ENCODE measurements around the gene PDE3A. TPM values are rescaled to one million over a fixed set of nuclear protein-coding genes. Genes with fewer than 3 reads are reported as not detected.

PDE3A gene
- total RNA-seq, 1 donor from 2014 or later, result 2.4 TPM

GRCh38 chr12:20342111-20342510 lies 26.2 kb upstream of the PDE3A start:
- H3K27me3 Mint-ChIP-seq (ENCODE audit: low read depth), result no peaks in the 10 kb centered on the region
- H3K4me1 Mint-ChIP-seq, result no peaks in the 10 kb centered on the region
- TF ChIP-seq CTCF (conservative IDR thresholded peaks at IDR 0.05), result no peak
- no peak overlapping the region for H3K4me3 Mint-ChIP-seq
- DNase-seq (ENCODE audit: low read depth, low spot score), result no peak
- no peaks in the 10 kb centered on the region for H3K36me3 Mint-ChIP-seq (ENCODE audit: low read depth)
- no peak overlapping the region for H3K27ac Mint-ChIP-seq (ENCODE audit: unreplicated experiment)
- no peaks in the 10 kb centered on the region for H3K9me3 Mint-ChIP-seq

GRCh38 chr12:20345866-20346265 lies 22.5 kb upstream of the PDE3A start:
- Mint-ChIP-seq H3K36me3 (ENCODE audit: low read depth) (no peaks in the 10 kb centered on the region), H3K4me1 (no peaks in the 10 kb centered on the region), H3K27ac (ENCODE audit: unreplicated experiment) (no peak overlapping the region), H3K9me3 (peaks cover 11% of the 10 kb centered on the region), H3K27me3 (ENCODE audit: low read depth) (no peaks in the 10 kb centered on the region), H3K4me3 (no peak overlapping the region)
- no peak for TF ChIP-seq CTCF (conservative IDR thresholded peaks at IDR 0.05)
- DNase-seq (ENCODE audit: low read depth, low spot score), result no peak

DNA sequence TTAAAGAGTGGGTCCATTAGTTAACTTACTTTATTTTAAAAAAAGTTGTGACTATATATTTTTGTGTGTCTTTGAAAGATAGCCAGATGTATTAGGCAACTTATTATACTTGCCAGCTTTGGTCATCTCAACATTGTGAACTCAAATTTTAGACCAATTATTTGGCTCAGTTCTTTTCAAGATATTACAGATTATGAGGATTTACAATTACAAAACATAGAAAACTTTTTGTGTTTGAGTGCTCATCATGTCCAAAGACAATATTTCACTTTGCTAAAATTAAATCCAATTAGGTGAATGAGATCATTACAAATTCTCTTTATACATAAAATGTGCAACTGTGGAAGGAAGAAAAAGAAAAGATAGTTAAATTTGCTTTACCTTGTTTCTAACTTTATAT lies 18.3 kb upstream of the PDE3A start:
- H3K9me3 Mint-ChIP-seq, result peaks cover 13% of the 10 kb centered on the region
- H3K27me3 Mint-ChIP-seq (ENCODE audit: low read depth), result no peaks in the 10 kb centered on the region
- no peak for TF ChIP-seq CTCF (conservative IDR thresholded peaks at IDR 0.05)
- no peaks in the 10 kb centered on the region for H3K36me3 Mint-ChIP-seq (ENCODE audit: low read depth)
- H3K27ac Mint-ChIP-seq (ENCODE audit: unreplicated experiment), result no peak overlapping the region
- peaks cover 1% of the 10 kb centered on the region for H3K4me1 Mint-ChIP-seq
- no peak for DNase-seq (ENCODE audit: low read depth, low spot score)
- no peak overlapping the region for H3K4me3 Mint-ChIP-seq

DNA sequence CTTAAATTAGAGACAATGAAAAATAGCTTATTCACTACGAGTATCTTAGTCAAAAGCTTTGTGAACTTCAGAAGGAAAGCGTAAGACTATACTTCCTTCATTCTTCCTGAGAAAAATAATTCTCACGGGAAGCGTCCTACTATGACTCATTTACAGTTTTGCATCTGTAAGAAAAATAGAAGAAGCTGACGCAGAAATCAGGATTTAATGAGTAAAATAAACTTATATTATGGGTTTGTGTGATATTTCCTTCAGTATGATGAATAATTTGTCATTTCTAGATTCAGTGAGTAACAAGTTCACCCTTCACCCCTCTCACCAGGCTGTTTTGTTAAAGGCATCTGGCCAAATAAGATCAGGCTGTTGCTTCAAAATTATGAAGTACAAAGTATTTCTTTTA lies 17.8 kb upstream of the PDE3A start:
- Mint-ChIP-seq H3K4me3 (no peak overlapping the region), H3K27ac (ENCODE audit: unreplicated experiment) (no peak overlapping the region), H3K27me3 (ENCODE audit: low read depth) (no peaks in the 10 kb centered on the region), H3K4me1 (peaks cover 4% of the 10 kb centered on the region), H3K9me3 (peaks cover 13% of the 10 kb centered on the region), H3K36me3 (ENCODE audit: low read depth) (no peaks in the 10 kb centered on the region)
- DNase-seq (ENCODE audit: low read depth, low spot score), result no peak
- no peak for TF ChIP-seq CTCF (conservative IDR thresholded peaks at IDR 0.05)

GRCh38 chr12:20351406-20351805 lies 16.9 kb upstream of the PDE3A start:
- Mint-ChIP-seq H3K4me3 (no peak overlapping the region), H3K36me3 (ENCODE audit: low read depth) (no peaks in the 10 kb centered on the region), H3K4me1 (peaks cover 4% of the 10 kb centered on the region), H3K27ac (ENCODE audit: unreplicated experiment) (no peak overlapping the region), H3K9me3 (peaks cover 13% of the 10 kb centered on the region), H3K27me3 (ENCODE audit: low read depth) (no peaks in the 10 kb centered on the region)
- no peak for DNase-seq (ENCODE audit: low read depth, low spot score)
- no peak for TF ChIP-seq CTCF (conservative IDR thresholded peaks at IDR 0.05)

DNA sequence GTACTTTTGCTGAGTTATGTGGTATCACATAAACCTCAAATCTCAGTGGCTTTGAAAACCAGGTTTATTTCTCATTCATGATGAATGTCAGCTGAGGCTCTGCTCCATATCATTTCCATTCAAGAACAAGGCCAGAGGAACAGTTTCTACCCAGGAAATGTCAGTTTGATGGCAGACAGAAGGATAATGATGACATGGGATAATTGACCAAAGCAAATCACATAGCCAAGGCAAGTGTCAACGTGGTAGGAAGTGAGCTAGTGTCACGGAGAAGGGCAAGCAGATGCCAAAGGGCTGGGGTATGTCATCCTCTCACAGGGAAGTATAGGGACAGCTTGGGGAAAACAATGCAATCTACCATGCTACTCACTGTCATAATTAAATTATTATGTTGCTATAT lies 12.3 kb upstream of the PDE3A start:
- H3K27me3 Mint-ChIP-seq (ENCODE audit: low read depth), result no peaks in the 10 kb centered on the region
- H3K9me3 Mint-ChIP-seq, result peaks cover 2% of the 10 kb centered on the region
- peaks cover 4% of the 10 kb centered on the region for H3K4me1 Mint-ChIP-seq
- no peak for DNase-seq (ENCODE audit: low read depth, low spot score)
- H3K4me3 Mint-ChIP-seq, result no peak overlapping the region
- no peak overlapping the region for H3K27ac Mint-ChIP-seq (ENCODE audit: unreplicated experiment)
- TF ChIP-seq CTCF (conservative IDR thresholded peaks at IDR 0.05), result no peak
- H3K36me3 Mint-ChIP-seq (ENCODE audit: low read depth), result no peaks in the 10 kb centered on the region

Data from neural crest cell (in vitro differentiated cells).